Measurements from ENCODE around the gene PREPL. TPM values are rescaled to one million over a fixed set of nuclear protein-coding genes. Genes with fewer than 3 reads are reported as not detected.

The PREPL gene
- total RNA-seq, 1 experiment from 2014 or later = 53.0 TPM

DNA sequence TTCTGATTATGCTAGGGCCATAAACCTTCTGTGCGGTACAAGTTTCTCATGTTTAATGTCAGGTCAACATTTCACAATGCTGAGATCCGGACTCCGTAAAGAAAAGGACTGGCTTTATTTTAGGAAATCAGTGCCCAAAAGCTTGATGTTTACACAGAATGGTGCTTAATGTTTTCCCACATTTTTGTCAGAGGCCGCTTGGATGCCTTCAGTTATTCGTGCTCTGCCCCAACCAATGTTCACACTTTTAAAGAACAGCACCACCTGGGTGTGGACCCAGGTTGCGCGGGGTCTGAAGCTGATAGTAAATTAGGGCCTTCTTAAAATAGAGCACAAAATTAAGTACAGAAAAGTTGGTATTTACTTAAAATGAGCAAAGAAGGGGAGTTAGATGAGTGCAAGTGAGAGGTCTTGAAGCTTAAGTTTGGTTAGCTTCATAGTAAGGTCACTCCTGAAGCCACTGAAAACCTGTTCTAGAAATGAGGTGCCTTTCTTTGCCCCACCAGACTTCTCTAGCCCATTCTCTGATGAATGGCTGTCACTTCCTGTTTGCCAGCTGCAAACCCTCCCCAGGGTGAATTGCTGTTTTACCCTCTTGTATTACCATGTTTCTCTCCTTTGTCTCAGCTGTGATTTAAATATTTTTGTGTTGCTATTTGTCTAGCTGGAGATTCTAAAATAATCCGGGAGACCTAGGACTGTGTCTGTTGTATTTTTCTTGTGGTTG, 65.5 kb downstream of the PREPL start:
- intact Hi-C loops (cut with micrococcal nuclease) = no loop called here
- H3K36me3 Mint-ChIP-seq (ENCODE audit: insufficient read depth, unreplicated experiment) = no peaks in the 10 kb centered on the region
- H3K4me3 Mint-ChIP-seq (ENCODE audit: unreplicated experiment) = no peak overlapping the region
- no peak for DNase-seq (ENCODE audit: unreplicated experiment)
- no peak overlapping the region for H3K27ac Mint-ChIP-seq (ENCODE audit: low read depth, unreplicated experiment)
- ChIA-PET POLR2A (interaction anchor here (0.6 to 1.5 kb wide), 7 partner anchors 9 to 161 kb away, joined by 3 to 5 read pairs (median 4); partner anchors contain the start of genes CAMKMT and PREPL), CTCF (interaction anchor here (0.6 to 1.6 kb wide), 9 partner anchors 11 to 252 kb away, joined by 3 to 6 read pairs (median 3); no protein-coding TSS in a partner anchor)
- no peaks in the 10 kb centered on the region for H3K9me3 Mint-ChIP-seq (ENCODE audit: unreplicated experiment)
- no TSS peak for BruUV-seq (replicated peaks)
- H3K27me3 Mint-ChIP-seq (ENCODE audit: insufficient read depth, unreplicated experiment) = no peaks in the 10 kb centered on the region
- TF ChIP-seq CTCF (IDR thresholded peaks at IDR 0.05; ENCODE audit: unreplicated experiment) = no peak
- peaks cover 17% of the 10 kb centered on the region for H3K4me1 Mint-ChIP-seq (ENCODE audit: insufficient read depth, unreplicated experiment)

DNA sequence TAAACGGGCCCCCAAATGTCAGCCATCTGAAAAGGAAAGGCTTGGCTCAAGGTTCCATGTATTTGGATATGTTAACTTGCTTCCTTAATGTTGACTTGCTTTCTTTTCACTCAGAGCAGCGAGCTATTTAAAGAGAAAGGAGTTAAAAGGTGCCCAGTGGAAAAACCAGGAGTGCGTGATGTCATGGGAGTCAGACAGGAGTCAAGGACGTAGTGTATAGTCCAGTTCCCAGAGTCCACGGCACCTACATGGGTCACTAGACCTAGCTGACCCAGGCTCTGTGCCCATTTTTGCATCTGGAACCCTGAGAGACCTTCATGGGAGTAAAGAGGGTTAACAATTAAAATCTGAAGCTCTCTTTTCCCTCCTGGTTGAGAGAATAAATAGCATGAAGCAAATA, 66.2 kb downstream of the PREPL start:
- CTCF ChIA-PET = interaction anchor here (0.5 to 0.7 kb wide), 5 partner anchors 28 to 810 kb away, joined by 3 to 4 read pairs (median 3); no protein-coding TSS in a partner anchor
- no TSS peak for BruUV-seq (replicated peaks)
- H3K9me3 Mint-ChIP-seq (ENCODE audit: unreplicated experiment) = no peaks in the 10 kb centered on the region
- H3K27me3 Mint-ChIP-seq (ENCODE audit: insufficient read depth, unreplicated experiment) = no peaks in the 10 kb centered on the region
- intact Hi-C loops (cut with micrococcal nuclease) = no loop called here
- H3K27ac Mint-ChIP-seq (ENCODE audit: low read depth, unreplicated experiment) = no peak overlapping the region
- peaks cover 21% of the 10 kb centered on the region for H3K4me1 Mint-ChIP-seq (ENCODE audit: insufficient read depth, unreplicated experiment)
- TF ChIP-seq CTCF (IDR thresholded peaks at IDR 0.05; ENCODE audit: unreplicated experiment) = no peak
- POLR2A ChIA-PET = interaction anchor here (0.6 to 1.5 kb wide), 6 partner anchors 10 to 162 kb away, joined by 3 to 5 read pairs (median 4); partner anchors contain the start of genes CAMKMT and PREPL
- H3K4me3 Mint-ChIP-seq (ENCODE audit: unreplicated experiment) = no peak overlapping the region
- H3K36me3 Mint-ChIP-seq (ENCODE audit: insufficient read depth, unreplicated experiment) = no peaks in the 10 kb centered on the region
- no peak for DNase-seq (ENCODE audit: unreplicated experiment)

- Mint-ChIP-seq H3K4me3 (ENCODE audit: unreplicated experiment) (no peak overlapping the region), H3K9me3 (ENCODE audit: unreplicated experiment) (no peaks in the 10 kb centered on the region), H3K27me3 (ENCODE audit: insufficient read depth, unreplicated experiment) (no peaks in the 10 kb centered on the region), H3K4me1 (ENCODE audit: insufficient read depth, unreplicated experiment) (peaks cover 26% of the 10 kb centered on the region), H3K27ac (ENCODE audit: low read depth, unreplicated experiment) (no peak overlapping the region), H3K36me3 (ENCODE audit: insufficient read depth, unreplicated experiment) (no peaks in the 10 kb centered on the region)
- CTCF ChIA-PET = interaction anchor here (0.5 to 2.0 kb wide), 15 partner anchors 10 to 664 kb away, joined by 3 to 13 read pairs (median 6); partner anchors contain the start of gene CAMKMT
- TF ChIP-seq CTCF (IDR thresholded peaks at IDR 0.05; ENCODE audit: unreplicated experiment) = peak; percentile 45
- POLR2A ChIA-PET = interaction anchor here (0.5 to 1.5 kb wide), 3 partner anchors 58 to 254 kb away, joined by 3 to 5 read pairs (median 4); no protein-coding TSS in a partner anchor
- intact Hi-C loops (cut with micrococcal nuclease) = loop anchor here (1.0 kb wide), 3 partner anchors 47 to 247 kb away; no protein-coding TSS in a partner anchor
- BruUV-seq (replicated peaks) = no TSS peak
- peak; percentile 56 for DNase-seq (ENCODE audit: unreplicated experiment)
Measured at GRCh38 chr2:44291281-44292248, 69.7 kb downstream of the PREPL start.

GRCh38 chr2:44290261-44290660, 71.0 kb downstream of the PREPL start:
- H3K27me3 Mint-ChIP-seq (ENCODE audit: insufficient read depth, unreplicated experiment) = no peaks in the 10 kb centered on the region
- no peak overlapping the region for H3K27ac Mint-ChIP-seq (ENCODE audit: low read depth, unreplicated experiment)
- POLR2A ChIA-PET = no interaction called here
- H3K4me1 Mint-ChIP-seq (ENCODE audit: insufficient read depth, unreplicated experiment) = peaks cover 26% of the 10 kb centered on the region
- TF ChIP-seq CTCF (IDR thresholded peaks at IDR 0.05; ENCODE audit: unreplicated experiment) = no peak
- CTCF ChIA-PET = no interaction called here
- H3K4me3 Mint-ChIP-seq (ENCODE audit: unreplicated experiment) = no peak overlapping the region
- intact Hi-C loops (cut with micrococcal nuclease) = no loop called here
- peak; percentile 10 for DNase-seq (ENCODE audit: unreplicated experiment)
- no peaks in the 10 kb centered on the region for H3K9me3 Mint-ChIP-seq (ENCODE audit: unreplicated experiment)
- no peaks in the 10 kb centered on the region for H3K36me3 Mint-ChIP-seq (ENCODE audit: insufficient read depth, unreplicated experiment)
- BruUV-seq (replicated peaks) = no TSS peak
